M059J (cell line): ENCODE measurements around the gene ZNF385B. TPM values are rescaled to one million over a fixed set of nuclear protein-coding genes. Genes with fewer than 3 reads are reported as not detected.
"Not testable (repeated sequence)": the region's sequence is repeated elsewhere in the genome, so short reads cannot be mapped to it uniquely, and the experiment has no call there.

ENCODE experiments used
- DNase-seq: peaks from one replicate; pipeline ENCODE4 v3.0.0-alpha.2; 2012; ENCODE audit warnings: low read depth
- total RNA-seq: library from RNA; depleted of rRNA; stranded (reverse); fragments of >200 nt; shearing (Covaris generic); gene quantifications from 2 replicates; pipeline ENCODE4 v1.2.3, GENCODE V29; 2014; rRNA removed

The ZNF385B gene
- 2.4 TPM in 1 of 2 replicates, not detected in the other for total RNA-seq

GRCh38 chr2:179861416-179862067 is at the start of gene ZNF385B:
Gene ZNF385B (minus strand): TSS chr2:179861612.
- DNase-seq, result peak; percentile 16

GRCh38 chr2:179910735-179911113 is 49.3 kb upstream of the ZNF385B start:
- no peak for DNase-seq

- DNase-seq, result no peak
Observed at GRCh38 chr2:179909845-179910734, 48.7 kb upstream of the ZNF385B start.

GRCh38 chr2:179900655-179901054 is 39.2 kb upstream of the ZNF385B start:
- no peak for DNase-seq

- DNase-seq, result no peak
Observed at GRCh38 chr2:179899666-179900065, 38.3 kb upstream of the ZNF385B start.

GRCh38 chr2:179898873-179899272 is 37.5 kb upstream of the ZNF385B start:
- DNase-seq, result peak; percentile 46

GRCh38 chr2:179893616-179894015 is 32.2 kb upstream of the ZNF385B start:
- no peak for DNase-seq

- no peak for DNase-seq
Observed at GRCh38 chr2:179891237-179891636, 29.8 kb upstream of the ZNF385B start.

GRCh38 chr2:179890666-179891065 is 29.3 kb upstream of the ZNF385B start:
- DNase-seq, result no peak

- not testable (repeated sequence) for DNase-seq
Observed at GRCh38 chr2:179888642-179889041, 27.2 kb upstream of the ZNF385B start.

- DNase-seq, result no peak
Observed at GRCh38 chr2:179884193-179884592, 22.8 kb upstream of the ZNF385B start.

GRCh38 chr2:179882851-179883806 is 21.7 kb upstream of the ZNF385B start:
- no peak for DNase-seq

- no peak for DNase-seq
Observed at GRCh38 chr2:179877601-179878364, 16.4 kb upstream of the ZNF385B start.

GRCh38 chr2:179876266-179876665 is 14.9 kb upstream of the ZNF385B start:
- DNase-seq, result no peak

- no peak for DNase-seq
Observed at GRCh38 chr2:179875864-179876263, 14.5 kb upstream of the ZNF385B start.

GRCh38 chr2:179862898-179863458 is 1.6 kb upstream of the ZNF385B start:
- DNase-seq, result no peak

- peak; percentile 8 for DNase-seq
Observed at GRCh38 chr2:179861027-179861415, 391 bp downstream of the ZNF385B start.

GRCh38 chr2:179860255-179861026 is 971 bp downstream of the ZNF385B start:
- DNase-seq, result no peak

- no peak for DNase-seq
Observed at GRCh38 chr2:179859523-179859922, 1.9 kb downstream of the ZNF385B start.

- DNase-seq, result no peak
Observed at GRCh38 chr2:179857236-179857635, 4.2 kb downstream of the ZNF385B start.
